GM12801 (cell line): Measurements from ENCODE around the gene EXOC1.

Source experiments
- TF ChIP-seq, protein P1 (sequence below): IDR thresholded peaks from one replicate; pipeline ENCODE4 v1.5.1; 2011; ENCODE audit warnings: control low read depth; ENCODE audit not compliant: insufficient read length; ENCODE audit errors: extremely low read depth

The EXOC1 gene

DNA sequence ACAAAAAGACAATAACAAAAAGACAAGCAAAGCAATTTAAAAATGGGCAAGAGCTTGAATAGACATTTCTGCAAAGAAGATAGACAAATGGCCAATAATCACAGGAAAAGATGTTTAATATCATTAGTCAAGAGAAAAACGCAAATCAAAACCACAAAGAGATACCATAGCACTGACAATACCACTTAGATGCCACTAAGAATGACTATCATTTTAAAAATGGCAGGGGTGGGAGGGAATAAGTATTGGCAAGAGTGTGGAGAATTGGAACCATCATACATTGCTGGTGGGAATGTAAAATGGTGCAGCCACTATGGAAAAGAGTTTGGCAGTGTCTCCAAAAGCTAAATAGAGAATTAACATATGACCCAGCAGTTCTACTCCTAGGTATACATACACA, 15.1 kb upstream of the EXOC1 start:
- TF ChIP-seq, protein P1, sequence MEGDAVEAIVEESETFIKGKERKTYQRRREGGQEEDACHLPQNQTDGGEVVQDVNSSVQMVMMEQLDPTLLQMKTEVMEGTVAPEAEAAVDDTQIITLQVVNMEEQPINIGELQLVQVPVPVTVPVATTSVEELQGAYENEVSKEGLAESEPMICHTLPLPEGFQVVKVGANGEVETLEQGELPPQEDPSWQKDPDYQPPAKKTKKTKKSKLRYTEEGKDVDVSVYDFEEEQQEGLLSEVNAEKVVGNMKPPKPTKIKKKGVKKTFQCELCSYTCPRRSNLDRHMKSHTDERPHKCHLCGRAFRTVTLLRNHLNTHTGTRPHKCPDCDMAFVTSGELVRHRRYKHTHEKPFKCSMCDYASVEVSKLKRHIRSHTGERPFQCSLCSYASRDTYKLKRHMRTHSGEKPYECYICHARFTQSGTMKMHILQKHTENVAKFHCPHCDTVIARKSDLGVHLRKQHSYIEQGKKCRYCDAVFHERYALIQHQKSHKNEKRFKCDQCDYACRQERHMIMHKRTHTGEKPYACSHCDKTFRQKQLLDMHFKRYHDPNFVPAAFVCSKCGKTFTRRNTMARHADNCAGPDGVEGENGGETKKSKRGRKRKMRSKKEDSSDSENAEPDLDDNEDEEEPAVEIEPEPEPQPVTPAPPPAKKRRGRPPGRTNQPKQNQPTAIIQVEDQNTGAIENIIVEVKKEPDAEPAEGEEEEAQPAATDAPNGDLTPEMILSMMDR: no peak

DNA sequence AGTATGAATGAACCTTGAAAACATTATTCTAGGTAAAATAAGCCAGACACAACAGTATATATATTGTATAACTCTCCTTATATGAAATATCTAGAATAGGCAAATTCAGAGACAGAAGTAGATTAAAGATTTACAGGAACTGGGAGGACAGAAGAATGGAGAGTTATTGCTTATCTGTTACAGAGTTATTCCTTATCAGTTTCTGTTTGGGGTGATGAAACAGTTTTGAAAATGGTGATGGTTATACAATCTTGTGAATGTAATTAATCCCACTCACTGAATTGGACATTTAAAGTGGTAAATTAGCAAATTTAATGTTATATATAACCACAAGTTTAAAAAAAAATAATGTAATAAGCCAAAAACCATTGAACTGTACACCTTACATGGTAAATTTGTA, 14.5 kb upstream of the EXOC1 start:
- TF ChIP-seq, protein P1: no peak

DNA sequence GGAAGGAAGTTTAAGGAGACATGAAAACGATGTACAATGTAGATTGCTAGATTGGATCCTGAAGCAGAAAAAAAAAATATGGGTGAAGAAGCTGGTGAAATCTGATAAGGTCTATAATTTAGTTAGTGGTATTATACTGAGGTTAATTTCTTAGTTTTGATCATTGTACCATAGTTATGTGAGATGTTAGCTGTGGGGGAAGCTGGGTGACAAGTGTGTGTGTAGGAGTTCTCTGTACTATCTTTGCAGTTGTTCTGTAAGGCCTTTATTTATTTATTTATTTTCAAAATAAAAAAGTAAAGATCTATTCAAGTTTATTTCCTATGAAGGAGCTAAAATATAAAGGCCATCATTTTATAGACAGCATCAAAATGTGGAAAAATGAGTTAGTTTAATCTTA, 12.5 kb upstream of the EXOC1 start:
- TF ChIP-seq, protein P1: no peak

DNA sequence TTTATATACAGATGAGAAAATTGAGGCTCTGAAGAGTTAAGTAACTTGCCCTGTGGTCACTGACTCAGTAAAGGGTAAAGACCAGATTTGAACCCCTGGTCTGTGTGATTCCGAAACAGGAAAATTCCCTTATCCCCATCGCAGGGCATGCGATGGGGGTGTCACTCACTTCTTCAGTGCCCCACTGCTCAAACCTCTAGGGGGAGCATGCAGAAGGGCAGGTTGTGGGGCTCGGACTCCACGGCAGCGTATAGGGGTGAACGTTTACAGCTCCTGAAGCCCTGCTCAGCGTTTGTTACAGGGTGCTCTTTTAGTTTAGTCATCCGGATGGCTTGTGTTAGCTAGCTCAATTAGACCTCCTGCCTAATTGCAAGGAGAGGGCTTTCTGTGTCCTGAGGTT, 3.7 kb upstream of the EXOC1 start:
- TF ChIP-seq, protein P1: no peak

DNA sequence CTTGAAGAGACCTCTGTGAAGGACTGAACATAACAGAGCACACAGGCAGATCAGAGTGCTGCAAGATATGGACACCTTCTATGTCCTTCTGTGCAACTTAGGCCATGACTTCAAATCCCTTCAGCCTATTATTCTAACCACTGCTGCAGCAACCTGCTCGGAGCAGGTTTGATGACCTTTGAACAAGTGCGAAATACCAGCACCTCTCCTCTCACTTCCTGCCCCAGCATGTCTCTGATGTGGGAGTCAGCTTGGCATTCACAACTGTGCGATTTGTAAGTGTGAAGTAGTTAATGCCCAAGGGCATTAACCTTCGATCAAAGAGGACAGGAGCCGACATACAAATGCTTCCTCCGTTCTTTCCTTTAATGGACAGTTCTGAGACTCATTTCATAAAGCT, 1.6 kb upstream of the EXOC1 start:
- TF ChIP-seq, protein P1: no peak

DNA sequence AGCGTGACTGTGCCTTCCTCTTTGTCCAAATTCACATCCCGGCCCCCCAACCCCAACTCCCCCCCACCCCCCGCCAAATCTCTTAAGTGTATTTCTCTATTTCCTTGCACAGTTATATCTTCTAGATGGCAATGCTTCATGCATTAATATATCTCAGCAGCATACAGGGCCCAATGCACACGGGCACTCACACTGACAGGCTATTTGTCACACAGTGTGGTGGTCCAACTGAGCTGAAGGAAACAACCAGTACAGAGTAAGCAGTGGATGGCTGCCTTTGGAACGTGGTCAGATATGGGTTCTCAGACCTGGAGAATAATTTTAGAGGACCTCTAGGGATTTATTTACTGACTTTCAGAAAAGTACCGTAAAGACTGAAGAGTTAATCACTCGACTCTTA, 681 bp downstream of the EXOC1 start:
- TF ChIP-seq, protein P1: no peak

DNA sequence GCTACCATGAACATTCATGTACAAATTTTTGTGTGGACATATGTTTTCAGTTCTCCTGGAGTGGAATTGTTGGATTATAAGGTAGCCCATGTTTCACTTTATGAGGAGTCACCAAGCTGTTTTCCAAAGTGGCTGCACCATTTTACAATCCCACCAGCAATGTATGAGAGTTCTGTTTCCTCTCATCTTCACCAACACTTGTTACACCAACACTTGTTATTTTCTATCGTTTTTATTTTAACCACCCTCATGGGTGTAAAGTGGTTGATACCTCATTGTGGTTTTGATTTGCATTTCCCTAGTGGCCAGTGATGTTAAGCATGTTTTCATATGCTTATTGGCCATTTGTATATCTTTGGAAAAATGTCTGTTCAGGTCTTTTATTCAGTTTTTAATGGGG, 4.1 kb downstream of the EXOC1 start:
- TF ChIP-seq, protein P1: no peak

DNA sequence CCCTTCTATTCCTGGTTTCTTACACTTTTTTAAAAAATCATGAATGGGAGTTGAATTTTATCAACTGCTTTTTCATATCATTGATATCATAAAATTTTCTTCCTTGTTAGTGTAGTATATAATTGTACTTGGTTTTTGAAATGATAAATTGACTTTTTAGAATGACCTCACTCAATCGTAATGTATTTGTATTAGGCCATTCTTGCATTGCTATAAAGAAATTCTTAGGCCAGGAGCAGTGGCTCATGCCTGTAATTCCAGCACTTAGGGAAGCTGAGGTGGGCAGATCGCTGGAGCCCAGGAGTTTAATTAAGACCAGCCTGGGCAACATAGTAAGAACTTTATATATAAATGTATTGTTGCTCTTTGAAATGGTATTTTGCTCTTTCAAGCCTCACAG, 6.3 kb downstream of the EXOC1 start:
- TF ChIP-seq, protein P1: no peak
